GM21619 (cell line): ENCODE results near the gene ODAM.
"Not testable (repeated sequence)": the region's sequence is repeated elsewhere in the genome, so short reads cannot be mapped to it uniquely, and the experiment has no call there.

Experiments used
- ATAC-seq: cut with Tn5 transposase; IDR thresholded peaks from one replicate; pipeline ENCODE4 v1.9.1; 2021; ENCODE audit not compliant: unreplicated experiment

ODAM gene

GRCh38 chr4:70221389-70221788 is 25.9 kb downstream of the ODAM start:
- ATAC-seq, result not testable (repeated sequence)

- not testable (repeated sequence) for ATAC-seq
Measured at GRCh38 chr4:70221818-70222217, 26.3 kb downstream of the ODAM start.

- no peak for ATAC-seq
Measured at GRCh38 chr4:70225824-70226223, 30.3 kb downstream of the ODAM start, which contains the start of gene FDCSP. Gene FDCSP, plus strand, starts transcription at chr4:70226124. Its CDS starts 5,071 bp downstream, at chr4:70231195.

GRCh38 chr4:70236125-70236524 is 40.6 kb downstream of the ODAM start:
- no peak for ATAC-seq

- no peak for ATAC-seq
Measured at GRCh38 chr4:70239131-70239883, 43.8 kb downstream of the ODAM start.

GRCh38 chr4:70239884-70240591 is 44.5 kb downstream of the ODAM start:
- no peak for ATAC-seq

- not testable (repeated sequence) for ATAC-seq
Measured at GRCh38 chr4:70242297-70242696, 46.8 kb downstream of the ODAM start, which contains the start of gene CSN3. Gene CSN3, plus strand, starts transcription at chr4:70242597. Its CDS starts 2,223 bp downstream, at chr4:70244820.

- ATAC-seq, result no peak
Measured at GRCh38 chr4:70243091-70243490, 47.6 kb downstream of the ODAM start.

GRCh38 chr4:70251250-70251944 is 55.9 kb downstream of the ODAM start:
- ATAC-seq, result no peak

- ATAC-seq, result no peak
Measured at GRCh38 chr4:70251945-70252277, 56.4 kb downstream of the ODAM start.
